Activated T-cell treated with anti-CD3 and anti-CD28 coated beads, Interleukin-2, amount 50 U/mL, for 48 hours (primary cell): ENCODE results near the gene CYLD.

Source experiments
- DNase-seq, 2 experiments: peaks; one replicate each; pipeline ENCODE4 v3.0.0-alpha.2; 2020

CYLD gene

GRCh38 chr16:50741781-50742575 lies at the start of gene CYLD:
Gene CYLD (plus strand): TSS chr16:50742086. CDS start chr16:50749699, 7,613 bp downstream.
- peak; percentile 98 to 99 for DNase-seq

GRCh38 chr16:50692644-50692998 lies 49.3 kb upstream of the CYLD start:
- DNase-seq, result no peak

- DNase-seq, result peak in 1 of 2 experiments; percentile 58
Observed at GRCh38 chr16:50692999-50693781, 48.7 kb upstream of the CYLD start, which contains the start of gene NOD2. Gene NOD2 (plus strand): TSS chr16:50693606. CDS start chr16:50699496, 5,890 bp downstream.

GRCh38 chr16:50694206-50694605 lies 47.7 kb upstream of the CYLD start:
- DNase-seq, result no peak

DNA sequence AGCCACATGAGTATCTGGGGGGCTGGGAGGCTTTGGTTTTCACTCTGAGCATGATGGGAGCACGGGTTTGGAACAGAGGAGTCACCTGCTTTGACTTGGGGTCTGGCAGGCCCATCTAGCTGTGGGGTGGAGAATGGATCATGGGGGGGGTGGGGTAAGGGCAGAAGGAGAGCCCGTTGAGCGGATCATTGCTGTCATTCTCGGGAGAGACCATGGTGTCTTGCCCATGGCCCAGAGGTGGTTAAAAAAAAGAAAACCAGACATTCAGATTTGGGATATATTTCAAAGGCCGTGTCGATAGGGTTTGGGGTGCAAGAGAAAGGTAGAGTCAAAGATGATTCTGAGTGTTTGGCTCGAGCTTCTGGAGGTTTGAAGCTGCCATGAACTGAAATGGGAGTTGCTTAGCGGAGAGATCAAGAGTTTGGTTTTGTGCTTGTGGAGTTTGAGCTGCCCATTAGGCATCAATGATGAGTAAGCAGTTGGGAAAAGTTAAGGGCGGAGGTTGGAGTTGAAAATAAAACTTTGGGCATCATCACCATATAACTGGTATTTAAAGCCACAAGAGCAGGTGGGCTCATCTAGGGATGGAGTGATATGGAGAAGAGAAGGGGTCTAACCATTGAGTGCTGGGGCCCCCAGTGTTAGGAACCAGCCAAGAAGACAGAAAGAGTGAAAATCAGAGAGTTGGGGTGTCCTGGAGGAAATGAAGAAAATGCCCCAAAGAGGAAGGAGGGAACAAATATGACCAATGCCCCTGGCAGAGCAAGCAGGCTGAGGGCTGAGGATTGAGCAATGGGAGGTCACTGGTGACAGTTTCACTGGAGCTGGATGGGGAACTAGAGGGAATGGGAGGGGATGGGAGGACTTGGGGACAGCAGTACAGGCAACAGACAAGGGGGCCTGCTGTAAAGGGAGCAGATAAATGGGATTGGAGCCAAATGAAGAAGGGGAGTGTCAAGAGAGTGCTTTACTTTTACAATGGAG lies 46.6 kb upstream of the CYLD start:
- DNase-seq, result no peak

DNA sequence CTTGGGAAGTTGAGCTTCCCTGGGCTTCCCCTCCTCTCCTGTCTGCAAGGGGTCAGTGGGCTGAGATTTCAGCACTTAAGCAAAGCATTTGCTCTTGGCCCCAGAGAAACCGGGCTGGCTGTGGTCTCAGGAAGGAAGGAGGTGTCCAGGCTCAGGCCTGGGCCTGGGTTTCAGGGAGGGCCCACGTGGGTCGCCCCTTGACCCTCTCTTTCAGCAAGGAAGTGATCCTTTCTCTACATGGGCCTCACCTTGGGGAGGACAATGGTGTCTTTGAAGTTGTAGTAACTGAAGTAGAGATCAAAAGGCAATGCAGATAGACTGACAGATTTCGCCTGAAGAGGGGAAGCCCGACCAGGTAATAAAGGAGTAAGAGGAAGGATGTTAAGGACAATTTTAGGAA lies 45.8 kb upstream of the CYLD start:
- no peak for DNase-seq

- DNase-seq, result peak; percentile 59 to 72
Observed at GRCh38 chr16:50696575-50697420, 45.1 kb upstream of the CYLD start.

GRCh38 chr16:50697421-50697715 lies 44.5 kb upstream of the CYLD start:
- no peak for DNase-seq

DNA sequence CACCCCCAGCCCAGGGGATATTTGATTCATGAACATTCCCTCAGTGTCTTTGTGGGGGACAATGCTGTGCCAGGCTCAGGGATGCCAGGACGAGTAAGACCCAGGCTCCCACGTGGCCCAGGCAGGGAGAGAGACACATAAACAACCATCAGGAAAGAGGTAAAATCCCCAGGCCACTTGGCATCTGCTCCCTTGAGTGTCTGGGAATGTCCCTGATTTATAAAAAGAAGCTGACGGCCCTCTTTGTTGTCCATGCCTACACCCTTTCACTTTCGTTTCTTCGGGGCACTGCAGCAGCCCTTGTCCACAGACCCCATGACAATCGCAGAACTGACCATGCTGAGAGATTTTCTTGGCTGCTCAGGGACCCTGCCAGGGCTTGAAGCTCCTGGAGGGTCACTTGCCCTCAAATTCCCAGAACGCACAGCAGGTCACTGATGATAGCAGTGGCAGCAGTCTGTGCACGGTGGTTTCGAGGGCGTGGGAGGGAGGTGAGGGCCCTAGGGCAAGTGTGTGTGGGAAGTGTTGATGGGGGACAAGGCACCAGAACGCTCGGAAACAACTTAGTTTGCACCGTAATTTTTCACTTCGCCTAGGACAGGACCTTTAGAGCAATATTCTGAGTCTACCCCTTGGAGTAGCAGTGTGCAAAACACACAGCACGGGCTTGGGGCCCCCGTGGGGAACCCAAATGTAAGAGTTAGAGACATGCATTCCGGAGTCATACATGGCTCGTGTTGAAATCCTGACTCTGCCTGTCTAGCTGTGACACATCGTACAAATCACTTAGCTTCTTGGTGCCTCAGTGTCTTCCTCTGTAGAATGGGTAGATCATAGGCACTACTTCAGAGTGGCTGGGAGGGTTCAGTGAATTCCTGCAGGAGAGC lies 43.8 kb upstream of the CYLD start:
- peak; percentile 80 to 81 for DNase-seq

- peak; percentile 80 for DNase-seq
Observed at GRCh38 chr16:50699326-50700159, 42.3 kb upstream of the CYLD start.

GRCh38 chr16:50702725-50703124 lies 39.2 kb upstream of the CYLD start:
- no peak for DNase-seq

DNA sequence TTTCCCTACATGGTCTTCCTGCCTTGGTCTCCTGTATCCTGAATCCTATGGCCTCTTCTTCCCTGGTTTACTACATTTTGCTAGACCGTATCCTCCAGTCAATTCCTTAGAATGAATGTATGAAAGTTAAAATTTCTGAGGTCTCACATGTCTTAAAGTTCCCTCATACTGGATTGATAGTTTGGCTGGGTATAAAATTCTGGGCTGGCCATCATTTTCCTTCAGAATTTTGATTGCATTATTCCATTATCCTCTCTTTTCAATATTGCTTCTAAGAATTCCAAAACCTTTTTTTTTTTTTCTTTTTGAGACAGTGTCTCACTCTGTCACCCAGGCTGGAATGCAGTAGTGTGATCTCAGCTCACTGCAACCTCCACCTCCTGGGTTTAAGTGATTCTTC lies 37.6 kb upstream of the CYLD start:
- DNase-seq, result no peak

DNA sequence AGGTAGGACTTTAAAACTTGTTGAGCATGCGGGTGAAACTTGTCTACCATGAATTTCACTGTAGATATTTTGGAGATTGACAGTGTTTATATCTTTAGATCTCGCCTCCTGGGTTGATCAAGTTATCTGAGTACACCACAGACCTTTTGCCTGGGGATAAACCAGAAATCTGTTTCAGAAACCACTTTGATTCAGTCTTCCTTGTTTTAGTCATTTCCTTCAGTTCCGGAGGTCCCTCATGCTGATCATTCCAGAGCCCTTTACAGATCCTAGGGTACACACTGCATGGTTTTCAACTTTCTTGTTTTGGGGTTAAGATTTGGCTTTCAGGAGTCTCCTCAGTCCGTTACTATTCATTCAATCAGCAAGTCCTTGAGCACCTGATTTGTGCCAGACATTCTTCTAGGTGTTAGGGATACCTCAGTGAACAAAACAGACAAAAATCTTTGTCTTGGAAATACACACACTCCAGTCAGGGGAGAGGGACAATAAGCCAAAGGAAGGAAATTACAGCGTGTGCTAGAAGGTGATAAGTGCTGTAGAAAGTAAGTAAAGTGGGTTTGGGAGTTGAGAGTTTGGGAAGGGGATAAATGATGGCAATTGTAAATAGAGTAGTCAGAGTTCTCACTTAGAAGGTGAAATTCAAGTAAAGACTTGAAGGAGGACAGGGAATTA lies 36.3 kb upstream of the CYLD start:
- no peak for DNase-seq

DNA sequence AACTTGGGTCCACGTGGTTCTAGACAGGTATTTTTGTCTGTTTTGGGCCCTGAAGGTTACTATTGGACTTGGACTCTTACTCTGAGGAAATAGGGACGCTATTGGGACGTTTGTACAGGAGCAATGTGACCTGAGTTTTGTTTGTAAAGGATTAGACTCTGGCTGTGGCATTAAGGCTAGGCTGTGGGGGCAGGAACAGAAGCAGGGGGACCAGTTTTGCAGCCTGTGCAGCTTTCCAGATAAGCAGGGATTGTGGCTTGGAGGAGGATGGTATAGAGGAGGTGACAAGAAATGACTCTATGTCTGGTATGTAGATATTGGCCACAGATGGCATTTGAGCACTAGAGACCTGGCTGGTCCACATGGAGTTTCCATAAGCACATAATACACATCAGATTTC lies 35.6 kb upstream of the CYLD start:
- no peak for DNase-seq

DNA sequence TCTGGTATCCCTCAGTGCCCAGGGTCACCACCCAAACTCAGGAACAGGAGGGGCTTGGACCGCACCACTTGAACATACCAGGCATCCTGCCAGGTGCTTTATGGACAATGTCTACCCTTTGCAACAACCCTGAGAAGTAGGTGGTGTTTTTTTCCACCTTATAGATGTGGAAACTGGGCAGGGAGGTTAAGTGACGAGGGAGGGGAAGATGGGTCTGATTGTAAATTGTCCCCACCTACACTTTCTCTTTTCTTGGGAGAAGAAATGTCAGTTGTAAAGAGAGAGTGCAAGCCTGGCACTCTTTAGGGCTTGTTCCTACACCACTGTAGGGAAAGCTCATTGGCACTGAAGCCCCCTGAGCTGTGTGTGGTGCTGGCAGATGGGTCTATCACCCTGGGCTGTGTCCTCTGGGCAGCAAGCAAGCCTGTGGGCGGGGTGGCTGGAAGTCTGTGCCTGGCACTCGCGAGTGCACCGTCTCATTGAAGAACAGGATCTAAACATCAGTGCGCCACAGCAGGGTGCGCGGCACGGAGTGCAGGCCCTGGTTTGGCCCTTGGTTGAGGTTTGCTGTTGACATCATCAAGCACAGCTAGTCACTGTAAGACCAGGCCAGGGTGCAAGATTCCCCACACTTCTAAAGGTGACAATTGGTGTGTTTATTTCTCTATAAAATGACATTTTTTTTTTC lies 33.4 kb upstream of the CYLD start:
- peak; percentile 57 to 62 for DNase-seq

DNA sequence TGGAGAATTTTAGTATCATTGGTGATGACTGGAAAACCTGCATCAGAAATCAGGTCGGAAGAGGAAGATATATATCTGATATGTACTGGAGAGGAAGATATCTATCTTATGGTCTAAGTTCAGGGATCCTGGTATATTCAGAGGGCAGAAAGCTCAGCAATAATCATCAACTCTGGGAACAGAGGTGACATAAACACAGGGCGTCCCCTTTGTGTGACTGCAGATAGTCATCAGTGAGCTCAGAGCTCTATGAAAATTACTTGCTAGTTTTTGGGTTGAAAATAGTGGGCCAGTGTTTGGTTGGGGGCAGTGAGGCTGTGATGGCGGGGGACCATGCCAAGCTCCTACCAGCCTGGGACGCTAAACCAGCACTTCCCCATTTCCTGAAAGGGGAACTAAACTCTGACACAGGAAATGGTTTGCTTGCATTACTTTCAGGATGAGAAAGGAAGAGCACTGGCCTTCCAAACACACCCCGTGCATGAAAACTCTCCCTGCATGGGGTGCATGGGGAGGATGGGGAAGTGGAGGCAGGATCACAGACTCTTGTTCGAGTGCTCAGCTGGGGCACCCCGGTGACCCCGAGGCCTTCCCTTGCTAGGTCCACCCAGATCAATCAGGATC lies 32.7 kb upstream of the CYLD start:
- DNase-seq, result no peak

- DNase-seq, result no peak
Observed at GRCh38 chr16:50709980-50710379, 31.9 kb upstream of the CYLD start.

- no peak for DNase-seq
Observed at GRCh38 chr16:50711040-50711439, 30.8 kb upstream of the CYLD start.
